Spleen (tissue), 7 donors: ENCODE measurements around the gene RPS10.

Experiments
- POLR2AphosphoS5 ChIP-seq, 3 donors: sonication (generic); formaldehyde crosslinking; IDR thresholded peaks; one replicate each; pipeline ENCODE4 v1.5.1; 2017; ENCODE audit warnings: antibody characterized with exemption in 3 of 3
- TF ChIP-seq, protein P1 (sequence below), 11 experiments: fragments of 200-600 bp in 7 of 11; fragments of 450-650 bp in 4 of 11; sonication (generic) in 4 of 11; IDR thresholded peaks in 8 of 11; conservative IDR thresholded peaks in 3 of 11; 1 replicate in 7 of 11; 2 replicates in 4 of 11; pipeline versions ENCODE4 v1.4.0 to v1.8.0; 2016 to 2021; ENCODE audit warnings: antibody characterized with exemption in 11 of 11, inconsistent platforms in 4 of 11, mild to moderate bottlenecking in 1 of 11
- donor health status: DM: no; HTN: no; CAD: no; lungs with moderate emphysema.
- donor health status: DM: no; HTN: no; CAD: no.
- donor health status: DM: no; HTN: no; CAD: no.

DNA sequence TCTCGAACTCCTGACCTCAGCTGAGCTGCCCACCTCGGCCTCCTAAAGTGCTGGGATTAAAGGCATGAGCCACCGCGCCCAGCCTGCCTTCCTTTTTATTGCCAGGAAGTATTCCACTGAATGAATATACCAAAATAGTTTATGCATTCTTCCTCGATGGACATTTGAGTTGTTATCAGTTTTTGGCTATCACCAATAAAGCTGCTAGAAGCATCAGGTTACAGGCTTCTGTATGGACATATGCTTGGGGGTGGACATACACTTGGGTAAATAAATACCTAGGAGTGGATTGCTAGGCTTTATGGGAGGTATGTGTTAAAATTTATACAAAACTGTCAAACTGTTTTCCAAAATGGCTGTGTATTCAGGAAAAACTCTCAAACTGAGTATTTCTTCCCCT is 10.0 kb upstream of the RPS10 start:
- TF ChIP-seq, protein P1, sequence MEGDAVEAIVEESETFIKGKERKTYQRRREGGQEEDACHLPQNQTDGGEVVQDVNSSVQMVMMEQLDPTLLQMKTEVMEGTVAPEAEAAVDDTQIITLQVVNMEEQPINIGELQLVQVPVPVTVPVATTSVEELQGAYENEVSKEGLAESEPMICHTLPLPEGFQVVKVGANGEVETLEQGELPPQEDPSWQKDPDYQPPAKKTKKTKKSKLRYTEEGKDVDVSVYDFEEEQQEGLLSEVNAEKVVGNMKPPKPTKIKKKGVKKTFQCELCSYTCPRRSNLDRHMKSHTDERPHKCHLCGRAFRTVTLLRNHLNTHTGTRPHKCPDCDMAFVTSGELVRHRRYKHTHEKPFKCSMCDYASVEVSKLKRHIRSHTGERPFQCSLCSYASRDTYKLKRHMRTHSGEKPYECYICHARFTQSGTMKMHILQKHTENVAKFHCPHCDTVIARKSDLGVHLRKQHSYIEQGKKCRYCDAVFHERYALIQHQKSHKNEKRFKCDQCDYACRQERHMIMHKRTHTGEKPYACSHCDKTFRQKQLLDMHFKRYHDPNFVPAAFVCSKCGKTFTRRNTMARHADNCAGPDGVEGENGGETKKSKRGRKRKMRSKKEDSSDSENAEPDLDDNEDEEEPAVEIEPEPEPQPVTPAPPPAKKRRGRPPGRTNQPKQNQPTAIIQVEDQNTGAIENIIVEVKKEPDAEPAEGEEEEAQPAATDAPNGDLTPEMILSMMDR (IDR thresholded peaks at IDR 0.05 in 8 of 11, conservative IDR thresholded peaks at IDR 0.05 in 3 of 11), result no peak
- TF ChIP-seq POLR2AphosphoS5 (IDR thresholded peaks at IDR 0.05), result no peak
